Hepatocyte (in vitro differentiated cells): Measurements from ENCODE around the gene CHIC1. TPM values are rescaled to one million over a fixed set of nuclear protein-coding genes. Genes with fewer than 3 reads are reported as not detected.
"Not testable (repeated sequence)": the region's sequence is repeated elsewhere in the genome, so short reads cannot be mapped to it uniquely, and the experiment has no call there.

Experiments used
- DNase-seq: peaks from one replicate; pipeline ENCODE4 v3.0.0-alpha.2; 2016; ENCODE audit warnings: low spot score
- H2AFZ ChIP-seq: fragments of 200-600 bp; sonication (generic); 2 replicates; pipeline ENCODE4 v1.6.0; 2016; ENCODE audit warnings: antibody characterized with exemption, mild to moderate bottlenecking
- H3K27ac ChIP-seq: fragments of 200-600 bp; sonication (generic); 2 replicates; pipeline ENCODE4 v1.5.1; 2016; ENCODE audit warnings: mild to moderate bottlenecking
- H3K27me3 ChIP-seq: fragments of 200-600 bp; sonication (generic); 2 replicates; pipeline ENCODE4 v1.6.1; 2016
- H3K36me3 ChIP-seq: fragments of 200-600 bp; sonication (generic); replicated peaks from 2 replicates; pipeline ENCODE4 v1.5.1; 2016; ENCODE audit warnings: low read depth; ENCODE audit not compliant: insufficient read depth
- H3K4me1 ChIP-seq: fragments of 200-600 bp; sonication (generic); 2 replicates; pipeline ENCODE4 v1.5.1; 2016; ENCODE audit warnings: mild to moderate bottlenecking, moderate library complexity; ENCODE audit not compliant: insufficient read depth
- H3K4me2 ChIP-seq: fragments of 200-600 bp; sonication (generic); 2 replicates; pipeline ENCODE4 v1.6.0; 2016
- H3K4me3 ChIP-seq: fragments of 200-600 bp; sonication (generic); 2 replicates; pipeline ENCODE4 v1.5.1; 2016; ENCODE audit warnings: mild to moderate bottlenecking
- H3K79me2 ChIP-seq: fragments of 200-600 bp; sonication (generic); 2 replicates; pipeline ENCODE4 v1.6.0; 2017; ENCODE audit warnings: mild to moderate bottlenecking
- H3K9me2 ChIP-seq: fragments of 200-600 bp; sonication (generic); replicated peaks from 2 replicates; pipeline ENCODE4 v1.6.0; 2017; ENCODE audit warnings: mild to moderate bottlenecking; ENCODE audit not compliant: insufficient read depth
- H3K9me3 ChIP-seq: fragments of 200-600 bp; sonication (generic); 2 replicates; pipeline ENCODE4 v1.5.1; 2016; ENCODE audit warnings: low read depth, mild to moderate bottlenecking
- H4K20me1 ChIP-seq: fragments of 200-600 bp; sonication (generic); 2 replicates; pipeline ENCODE4 v1.6.0; 2016; ENCODE audit warnings: mild to moderate bottlenecking; ENCODE audit not compliant: insufficient read depth, poor library complexity, severe bottlenecking
- CTCF ChIP-seq: fragments of 200-600 bp; sonication (generic); IDR thresholded peaks from 2 replicates; pipeline ENCODE4 v1.5.1; 2016; ENCODE audit warnings: antibody characterized with exemption, mild to moderate bottlenecking; ENCODE audit not compliant: poor library complexity
- EZH2 ChIP-seq: fragments of 200-600 bp; sonication (generic); IDR thresholded peaks from 2 replicates; pipeline ENCODE4 v1.6.1; 2016; ENCODE audit warnings: antibody characterized with exemption, mild to moderate bottlenecking, borderline replicate concordance
- EZH2phosphoT487 ChIP-seq: fragments of 200-600 bp; sonication (generic); IDR thresholded peaks from one replicate; pipeline ENCODE4 v1.6.1; 2018; ENCODE audit warnings: antibody characterized with exemption, mild to moderate bottlenecking, low read depth, moderate library complexity; ENCODE audit not compliant: unreplicated experiment, severe bottlenecking
- WGBS: methylation state at CpG from one replicate; pipeline ENCODE4 v1.1.6; 2016; ENCODE audit warnings: low lambda C conversion rate; ENCODE audit errors: missing lambda C conversion rate; 5-methylcytosine and 5-hydroxymethylcytosine counted together
- polyA plus RNA-seq: library from polyadenylated mRNA; unstranded; fragments of >200 nt; fragmentation: Nextera tagmentation; extraction: Ambion mirVana; gene quantifications from 2 replicates; pipeline ENCODE4 v1.2.1, GENCODE V29; 2016
- total RNA-seq: library from RNA; depleted of rRNA; stranded (reverse); fragments of >200 nt; gene quantifications from 2 replicates; pipeline ENCODE4 v1.2.3, GENCODE V29; 2014

The CHIC1 gene
- total and polyA plus RNA-seq, 2 experiments from 2014 or later, result 1.3 to 15.9 TPM

GRCh38 chrX:73615022-73615421, 52.0 kb downstream of the CHIC1 start:
- 86% methylated on average over 3 of the region's 3 CpGs for WGBS
- H3K36me3 ChIP-seq, result no peaks in the 10 kb centered on the region
- peaks cover 7% of the 10 kb centered on the region for H3K9me3 ChIP-seq
- no peaks in the 10 kb centered on the region for H3K79me2 ChIP-seq
- H3K27me3 ChIP-seq, result no peaks in the 10 kb centered on the region
- TF ChIP-seq EZH2, result no peak
- TF ChIP-seq CTCF, result no peak
- no peak for TF ChIP-seq EZH2phosphoT487
- H3K9me2 ChIP-seq, result no peaks in the 10 kb centered on the region
- H3K4me2 ChIP-seq, result no peak overlapping the region
- H3K4me1 ChIP-seq, result no peaks in the 10 kb centered on the region
- no peak overlapping the region for H3K27ac ChIP-seq
- DNase-seq, result no peak
- H3K4me3 ChIP-seq, result no peak overlapping the region
- no peaks in the 10 kb centered on the region for H4K20me1 ChIP-seq
- H2AFZ ChIP-seq, result no peak overlapping the region

GRCh38 chrX:73641669-73642068, 78.7 kb downstream of the CHIC1 start:
- not testable (repeated sequence) for H3K9me2 ChIP-seq, H4K20me1 ChIP-seq, H2AFZ ChIP-seq, H3K79me2 ChIP-seq, DNase-seq, H3K4me3 ChIP-seq, H3K4me1 ChIP-seq, H3K36me3 ChIP-seq, H3K27ac ChIP-seq, H3K4me2 ChIP-seq, H3K27me3 ChIP-seq
- H3K9me3 ChIP-seq, result peaks cover 12% of the 10 kb centered on the region
- WGBS, result 94% methylated on average over 2 of the region's 2 CpGs

GRCh38 chrX:73647212-73647611, 84.2 kb downstream of the CHIC1 start:
- H3K4me3 ChIP-seq, result no peak overlapping the region
- H3K36me3 ChIP-seq, result no peaks in the 10 kb centered on the region
- no peaks in the 10 kb centered on the region for H4K20me1 ChIP-seq
- no peak overlapping the region for H2AFZ ChIP-seq
- no peak overlapping the region for H3K27ac ChIP-seq
- H3K4me2 ChIP-seq, result no peak overlapping the region
- TF ChIP-seq EZH2phosphoT487, result no peak
- no peak for TF ChIP-seq CTCF
- no peak for TF ChIP-seq EZH2
- no peaks in the 10 kb centered on the region for H3K79me2 ChIP-seq
- no peaks in the 10 kb centered on the region for H3K4me1 ChIP-seq
- DNase-seq, result no peak
- H3K27me3 ChIP-seq, result no peaks in the 10 kb centered on the region
- peaks cover 15% of the 10 kb centered on the region for H3K9me3 ChIP-seq
- no peaks in the 10 kb centered on the region for H3K9me2 ChIP-seq
- WGBS, result 70% methylated on average over 1 of the region's 1 CpG

- no peaks in the 10 kb centered on the region for H3K9me2 ChIP-seq
- no peaks in the 10 kb centered on the region for H4K20me1 ChIP-seq
- H3K79me2 ChIP-seq, result no peaks in the 10 kb centered on the region
- H2AFZ ChIP-seq, result no peak overlapping the region
- no peaks in the 10 kb centered on the region for H3K27me3 ChIP-seq
- H3K4me1 ChIP-seq, result no peaks in the 10 kb centered on the region
- H3K27ac ChIP-seq, result no peak overlapping the region
- no peak overlapping the region for H3K4me2 ChIP-seq
- H3K4me3 ChIP-seq, result no peak overlapping the region
- H3K9me3 ChIP-seq, result peaks cover 15% of the 10 kb centered on the region
- H3K36me3 ChIP-seq, result no peaks in the 10 kb centered on the region
- no peak for TF ChIP-seq EZH2
- no peak for TF ChIP-seq CTCF
- TF ChIP-seq EZH2phosphoT487, result no peak
- DNase-seq, result no peak
These were observed 84.8 kb downstream of the CHIC1 start for GRCh38 chrX:73647632-73648322.

- not testable (repeated sequence) for H3K27me3 ChIP-seq, H3K9me3 ChIP-seq, H3K79me2 ChIP-seq, H3K36me3 ChIP-seq, H3K4me3 ChIP-seq, H3K4me1 ChIP-seq, H3K27ac ChIP-seq, H4K20me1 ChIP-seq, H2AFZ ChIP-seq, H3K9me2 ChIP-seq, DNase-seq, H3K4me2 ChIP-seq
- 52% methylated on average over 1 of the region's 1 CpG for WGBS
These were observed 98.3 kb downstream of the CHIC1 start for GRCh38 chrX:73661322-73661721.
